ENCODE measurements around the gene CTNND2. TPM values are rescaled to one million over a fixed set of nuclear protein-coding genes. Genes with fewer than 3 reads are reported as not detected.

CTNND2 gene
- total RNA-seq, 1 experiment from 2014 or later: not detected

- Mint-ChIP-seq H3K4me1 (ENCODE audit: insufficient read depth, unreplicated experiment) (no peaks in the 10 kb centered on the region), H3K4me3 (ENCODE audit: unreplicated experiment) (no peak overlapping the region), H3K27me3 (ENCODE audit: insufficient read depth, unreplicated experiment) (peaks cover 28% of the 10 kb centered on the region), H3K27ac (ENCODE audit: low read depth, unreplicated experiment) (no peak overlapping the region), H3K36me3 (ENCODE audit: insufficient read depth, unreplicated experiment) (no peaks in the 10 kb centered on the region), H3K9me3 (ENCODE audit: unreplicated experiment) (no peaks in the 10 kb centered on the region)
- TF ChIP-seq, protein P1, sequence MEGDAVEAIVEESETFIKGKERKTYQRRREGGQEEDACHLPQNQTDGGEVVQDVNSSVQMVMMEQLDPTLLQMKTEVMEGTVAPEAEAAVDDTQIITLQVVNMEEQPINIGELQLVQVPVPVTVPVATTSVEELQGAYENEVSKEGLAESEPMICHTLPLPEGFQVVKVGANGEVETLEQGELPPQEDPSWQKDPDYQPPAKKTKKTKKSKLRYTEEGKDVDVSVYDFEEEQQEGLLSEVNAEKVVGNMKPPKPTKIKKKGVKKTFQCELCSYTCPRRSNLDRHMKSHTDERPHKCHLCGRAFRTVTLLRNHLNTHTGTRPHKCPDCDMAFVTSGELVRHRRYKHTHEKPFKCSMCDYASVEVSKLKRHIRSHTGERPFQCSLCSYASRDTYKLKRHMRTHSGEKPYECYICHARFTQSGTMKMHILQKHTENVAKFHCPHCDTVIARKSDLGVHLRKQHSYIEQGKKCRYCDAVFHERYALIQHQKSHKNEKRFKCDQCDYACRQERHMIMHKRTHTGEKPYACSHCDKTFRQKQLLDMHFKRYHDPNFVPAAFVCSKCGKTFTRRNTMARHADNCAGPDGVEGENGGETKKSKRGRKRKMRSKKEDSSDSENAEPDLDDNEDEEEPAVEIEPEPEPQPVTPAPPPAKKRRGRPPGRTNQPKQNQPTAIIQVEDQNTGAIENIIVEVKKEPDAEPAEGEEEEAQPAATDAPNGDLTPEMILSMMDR (IDR thresholded peaks at IDR 0.05; ENCODE audit: unreplicated experiment): no peak
- intact Hi-C loops (cut with micrococcal nuclease): no loop called here
- no TSS peak for BruUV-seq (replicated peaks)
- POLR2A ChIA-PET: no interaction called here
- CTCF ChIA-PET: interaction anchor here (0.6 kb wide), 1 partner anchor 419 kb away, joined by 3 read pairs; no protein-coding TSS in a partner anchor
- peak; percentile 35 for DNase-seq (ENCODE audit: unreplicated experiment)
Measured at GRCh38 chr5:11177999-11178711, 726.1 kb downstream of the CTNND2 start.

- Mint-ChIP-seq H3K27me3 (ENCODE audit: insufficient read depth, unreplicated experiment) (peaks cover 52% of the 10 kb centered on the region), H3K9me3 (ENCODE audit: unreplicated experiment) (no peaks in the 10 kb centered on the region), H3K4me1 (ENCODE audit: insufficient read depth, unreplicated experiment) (no peaks in the 10 kb centered on the region), H3K4me3 (ENCODE audit: unreplicated experiment) (no peak overlapping the region), H3K36me3 (ENCODE audit: insufficient read depth, unreplicated experiment) (no peaks in the 10 kb centered on the region), H3K27ac (ENCODE audit: low read depth, unreplicated experiment) (no peak overlapping the region)
- DNase-seq (ENCODE audit: unreplicated experiment): no peak
- TF ChIP-seq, protein P1 (IDR thresholded peaks at IDR 0.05; ENCODE audit: unreplicated experiment): no peak
- BruUV-seq (replicated peaks): no TSS peak
- CTCF ChIA-PET: no interaction called here
- intact Hi-C loops (cut with micrococcal nuclease): no loop called here
- POLR2A ChIA-PET: no interaction called here
Measured at GRCh38 chr5:11174591-11174990, 729.7 kb downstream of the CTNND2 start.

DNA sequence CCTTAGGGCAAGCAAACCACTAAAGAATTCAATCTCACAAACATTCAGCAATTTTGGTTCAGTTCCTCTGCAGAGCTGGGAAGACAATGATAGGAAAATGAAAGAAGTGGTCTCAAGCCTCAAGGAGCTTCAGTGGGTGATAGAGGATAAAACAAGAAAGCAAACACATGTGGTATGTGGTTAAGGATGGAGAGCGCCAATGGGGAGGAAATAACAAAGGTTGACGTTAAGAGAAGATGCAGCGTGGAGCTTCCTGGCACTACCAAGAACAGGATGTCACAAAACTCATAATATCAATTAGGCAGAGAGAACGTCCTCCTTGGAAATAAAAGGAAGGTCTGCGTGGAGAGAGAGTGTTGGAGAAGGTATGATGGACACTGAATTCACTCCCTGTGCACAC is 731.8 kb downstream of the CTNND2 start:
- H3K36me3 Mint-ChIP-seq (ENCODE audit: insufficient read depth, unreplicated experiment): no peaks in the 10 kb centered on the region
- no peak overlapping the region for H3K4me3 Mint-ChIP-seq (ENCODE audit: unreplicated experiment)
- H3K27me3 Mint-ChIP-seq (ENCODE audit: insufficient read depth, unreplicated experiment): peaks cover 52% of the 10 kb centered on the region
- intact Hi-C loops (cut with micrococcal nuclease): no loop called here
- H3K27ac Mint-ChIP-seq (ENCODE audit: low read depth, unreplicated experiment): no peak overlapping the region
- DNase-seq (ENCODE audit: unreplicated experiment): no peak
- TF ChIP-seq, protein P1 (IDR thresholded peaks at IDR 0.05; ENCODE audit: unreplicated experiment): no peak
- ChIA-PET POLR2A (no interaction called here), CTCF (no interaction called here)
- H3K9me3 Mint-ChIP-seq (ENCODE audit: unreplicated experiment): no peaks in the 10 kb centered on the region
- H3K4me1 Mint-ChIP-seq (ENCODE audit: insufficient read depth, unreplicated experiment): no peaks in the 10 kb centered on the region
- BruUV-seq (replicated peaks): no TSS peak

DNA sequence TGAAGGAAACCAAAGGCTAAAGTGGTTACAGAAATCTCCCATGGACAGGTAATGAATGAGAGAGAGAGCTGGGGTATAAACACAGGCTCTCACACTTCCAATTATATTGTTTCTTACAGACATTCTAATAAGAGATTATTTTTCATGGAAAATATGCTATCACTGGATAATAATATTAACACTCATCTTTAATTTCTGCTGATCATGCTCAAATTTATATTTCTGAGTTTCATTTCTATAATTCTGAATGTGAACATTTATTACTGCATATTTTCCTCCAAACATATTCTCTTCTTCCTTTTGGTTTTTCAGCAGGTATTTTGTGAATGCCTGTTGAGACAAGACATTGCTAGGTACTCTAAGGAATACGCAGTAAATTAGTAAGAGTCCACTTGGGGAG is 733.0 kb downstream of the CTNND2 start:
- intact Hi-C loops (cut with micrococcal nuclease): no loop called here
- H3K36me3 Mint-ChIP-seq (ENCODE audit: insufficient read depth, unreplicated experiment): no peaks in the 10 kb centered on the region
- no peak overlapping the region for H3K27ac Mint-ChIP-seq (ENCODE audit: low read depth, unreplicated experiment)
- TF ChIP-seq, protein P1 (IDR thresholded peaks at IDR 0.05; ENCODE audit: unreplicated experiment): no peak
- ChIA-PET POLR2A (no interaction called here), CTCF (no interaction called here)
- H3K9me3 Mint-ChIP-seq (ENCODE audit: unreplicated experiment): no peaks in the 10 kb centered on the region
- peaks cover 47% of the 10 kb centered on the region for H3K27me3 Mint-ChIP-seq (ENCODE audit: insufficient read depth, unreplicated experiment)
- no peak overlapping the region for H3K4me3 Mint-ChIP-seq (ENCODE audit: unreplicated experiment)
- DNase-seq (ENCODE audit: unreplicated experiment): no peak
- no TSS peak for BruUV-seq (replicated peaks)
- no peaks in the 10 kb centered on the region for H3K4me1 Mint-ChIP-seq (ENCODE audit: insufficient read depth, unreplicated experiment)

Measured in MCF 10A (cell line).